ENCODE results near the gene SLC39A12.

- TF ChIP-seq POLR2A (IDR thresholded peaks at IDR 0.05) (no peak), CTCF (IDR thresholded peaks at IDR 0.05) (no peak)
Measured at GRCh38 chr10:17912754-17913153, 39.0 kb upstream of the SLC39A12 start.

All from esophagus squamous epithelium (tissue), 4 donors.